NB4 (cell line): ENCODE measurements around the gene F2RL2.

Experiments
- CTCF ChIP-seq: IDR thresholded peaks from one replicate; pipeline ENCODE4 v1.5.1; 2012; ENCODE audit warnings: low read depth, low read length
- MYC ChIP-seq: IDR thresholded peaks from 2 replicates; pipeline ENCODE4 v1.6.1; 2011; ENCODE audit warnings: low read depth, low read length
- POLR2A ChIP-seq: IDR thresholded peaks from 2 replicates; pipeline ENCODE4 v1.6.1; 2011; ENCODE audit warnings: mild to moderate bottlenecking; ENCODE audit not compliant: insufficient read length; ENCODE audit errors: extremely low read depth

GRCh38 chr5:76598531-76598930, 24.7 kb downstream of the F2RL2 start:
- no peak for TF ChIP-seq CTCF
- no peak for TF ChIP-seq POLR2A
- TF ChIP-seq MYC: no peak
